ENCODE results near the gene PACSIN2. TPM values are rescaled to one million over a fixed set of nuclear protein-coding genes. Genes with fewer than 3 reads are reported as not detected.

Gene PACSIN2
- total and polyA plus RNA-seq, 2 of the 13 experiments (the other 11 are each of a cell fraction or from before 2014, with no cell fraction given), result 54.1 to 68.8 TPM

DNA sequence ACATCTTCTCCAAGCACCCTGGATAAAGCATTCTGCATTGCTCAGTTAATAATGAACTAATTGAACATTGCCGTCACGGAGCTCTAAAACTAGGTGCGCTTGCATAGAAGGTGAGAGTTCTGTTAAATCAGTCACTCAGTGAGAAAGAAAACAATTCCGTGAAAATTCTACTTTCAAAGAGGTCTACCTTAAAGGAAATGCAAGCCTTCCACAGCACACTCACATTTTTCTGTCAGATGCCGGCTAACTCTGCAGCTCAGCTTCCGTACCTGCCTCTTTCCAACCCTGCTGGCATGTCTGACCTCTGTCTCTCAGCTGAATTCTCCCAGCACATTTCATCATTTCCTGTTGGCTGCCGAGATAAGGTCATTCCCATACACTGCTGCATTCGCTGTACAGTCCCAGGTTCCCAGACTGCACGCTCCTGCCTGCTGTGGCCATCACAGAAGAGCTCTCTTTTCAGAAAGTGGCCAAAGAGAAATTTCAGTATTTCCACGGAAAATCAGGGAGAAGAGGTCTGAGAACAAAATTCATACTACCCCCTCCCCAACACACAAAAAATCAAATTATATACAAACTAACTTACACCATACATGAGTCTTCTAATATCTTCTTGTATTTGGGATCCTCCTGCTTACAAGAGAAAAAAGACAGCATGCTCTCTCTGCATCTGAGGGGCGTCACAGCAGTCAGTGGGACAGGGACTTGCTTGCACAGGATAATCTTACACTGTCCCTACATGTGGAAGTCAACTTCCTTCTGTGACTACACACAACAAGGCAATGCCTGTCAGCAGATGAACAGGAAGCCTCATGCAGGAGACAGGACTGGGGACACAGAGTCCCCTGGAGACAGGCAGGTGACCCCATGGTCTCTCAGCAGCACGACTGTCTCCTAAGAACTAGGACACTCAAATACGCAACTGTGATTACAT is 55.1 kb downstream of the PACSIN2 start (continued):
- TF ChIP-seq, protein P1, sequence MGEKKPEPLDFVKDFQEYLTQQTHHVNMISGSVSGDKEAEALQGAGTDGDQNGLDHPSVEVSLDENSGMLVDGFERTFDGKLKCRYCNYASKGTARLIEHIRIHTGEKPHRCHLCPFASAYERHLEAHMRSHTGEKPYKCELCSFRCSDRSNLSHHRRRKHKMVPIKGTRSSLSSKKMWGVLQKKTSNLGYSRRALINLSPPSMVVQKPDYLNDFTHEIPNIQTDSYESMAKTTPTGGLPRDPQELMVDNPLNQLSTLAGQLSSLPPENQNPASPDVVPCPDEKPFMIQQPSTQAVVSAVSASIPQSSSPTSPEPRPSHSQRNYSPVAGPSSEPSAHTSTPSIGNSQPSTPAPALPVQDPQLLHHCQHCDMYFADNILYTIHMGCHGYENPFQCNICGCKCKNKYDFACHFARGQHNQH (CRISPR knock-in tag; IDR thresholded peaks at IDR 0.05), result peak; percentile 91
- TF ChIP-seq TCF7L2 (IDR thresholded peaks at IDR 0.05; ENCODE audit: low read depth, low read length) (no peak), MAF1 (CRISPR knock-in tag; IDR thresholded peaks at IDR 0.05; ENCODE audit: borderline replicate concordance) (0 out of 2 replicates have a peak, but pooled peaks have one; percentile 44), ELF3 (CRISPR knock-in tag; IDR thresholded peaks at IDR 0.05) (peak; percentile 94), ZNF331 (CRISPR knock-in tag; IDR thresholded peaks at IDR 0.05) (peak; percentile 89), SPEN (CRISPR knock-in tag; IDR thresholded peaks at IDR 0.05; ENCODE audit: low read depth) (peak; percentile 86; the same call in 1 of the 2 replicates), ZBTB20 (CRISPR knock-in tag; IDR thresholded peaks at IDR 0.05; ENCODE audit: borderline replicate concordance, low read depth) (peak; percentile 81; the same call in 1 of the 2 replicates), YEATS2 (CRISPR knock-in tag; IDR thresholded peaks at IDR 0.05; ENCODE audit: borderline replicate concordance) (peak; percentile 32; the same call in 1 of the 2 replicates), RAD21 (CRISPR knock-in tag; IDR thresholded peaks at IDR 0.05) (peak; percentile 28; the same call in 1 of the 2 replicates), MIXL1 (CRISPR knock-in tag; IDR thresholded peaks at IDR 0.05) (peak; percentile 72; the same call in 1 of the 2 replicates), SETDB1 (CRISPR knock-in tag; IDR thresholded peaks at IDR 0.05; ENCODE audit: borderline replicate concordance) (no peak), MTA3 (CRISPR knock-in tag; IDR thresholded peaks at IDR 0.05) (no peak), POLR2A (IDR thresholded peaks at IDR 0.05; ENCODE audit: insufficient read depth in 1 of 2, low read depth in 2 of 2, low read length in 2 of 2) (peak; percentile 37 to 66; a peak in 3 of 4 replicates), ZKSCAN5 (CRISPR knock-in tag; IDR thresholded peaks at IDR 0.05) (0 out of 2 replicates have a peak, but pooled peaks have one; percentile 22), ZNF230 (CRISPR knock-in tag; IDR thresholded peaks at IDR 0.05) (0 out of 2 replicates have a peak, but pooled peaks have one; percentile 33), ZNF570 (CRISPR knock-in tag; IDR thresholded peaks at IDR 0.05; ENCODE audit: borderline replicate concordance) (no peak), HNRNPK (IDR thresholded peaks at IDR 0.05; ENCODE audit: low read depth, low read length, poor library complexity, severe bottlenecking) (no peak), RXRB (CRISPR knock-in tag; IDR thresholded peaks at IDR 0.05; ENCODE audit: borderline replicate concordance) (peak; percentile 93), TBX2 (CRISPR knock-in tag; IDR thresholded peaks at IDR 0.05; ENCODE audit: borderline replicate concordance) (peak; percentile 59; the same call in 1 of the 2 replicates), ZNF354B (CRISPR knock-in tag; IDR thresholded peaks at IDR 0.05) (no peak), JUND (CRISPR knock-in tag; IDR thresholded peaks at IDR 0.05) (no peak), ZNF614 (CRISPR knock-in tag; IDR thresholded peaks at IDR 0.05; ENCODE audit: borderline replicate concordance) (peak; percentile 66; the same call in 1 of the 2 replicates), EHMT2 (IDR thresholded peaks at IDR 0.05; ENCODE audit: borderline replicate concordance, low read depth, low read length) (no peak)
- TF ChIP-seq, protein P2, sequence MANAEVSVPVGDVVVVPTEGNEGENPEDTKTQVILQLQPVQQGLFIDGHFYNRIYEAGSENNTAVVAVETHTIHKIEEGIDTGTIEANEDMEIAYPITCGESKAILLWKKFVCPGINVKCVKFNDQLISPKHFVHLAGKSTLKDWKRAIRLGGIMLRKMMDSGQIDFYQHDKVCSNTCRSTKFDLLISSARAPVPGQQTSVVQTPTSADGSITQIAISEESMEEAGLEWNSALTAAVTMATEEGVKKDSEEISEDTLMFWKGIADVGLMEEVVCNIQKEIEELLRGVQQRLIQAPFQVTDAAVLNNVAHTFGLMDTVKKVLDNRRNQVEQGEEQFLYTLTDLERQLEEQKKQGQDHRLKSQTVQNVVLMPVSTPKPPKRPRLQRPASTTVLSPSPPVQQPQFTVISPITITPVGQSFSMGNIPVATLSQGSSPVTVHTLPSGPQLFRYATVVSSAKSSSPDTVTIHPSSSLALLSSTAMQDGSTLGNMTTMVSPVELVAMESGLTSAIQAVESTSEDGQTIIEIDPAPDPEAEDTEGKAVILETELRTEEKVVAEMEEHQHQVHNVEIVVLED (CRISPR knock-in tag; IDR thresholded peaks at IDR 0.05; ENCODE audit: borderline replicate concordance), result peak; percentile 24; the same call in 1 of the 2 replicates
- TF ChIP-seq, protein P3, sequence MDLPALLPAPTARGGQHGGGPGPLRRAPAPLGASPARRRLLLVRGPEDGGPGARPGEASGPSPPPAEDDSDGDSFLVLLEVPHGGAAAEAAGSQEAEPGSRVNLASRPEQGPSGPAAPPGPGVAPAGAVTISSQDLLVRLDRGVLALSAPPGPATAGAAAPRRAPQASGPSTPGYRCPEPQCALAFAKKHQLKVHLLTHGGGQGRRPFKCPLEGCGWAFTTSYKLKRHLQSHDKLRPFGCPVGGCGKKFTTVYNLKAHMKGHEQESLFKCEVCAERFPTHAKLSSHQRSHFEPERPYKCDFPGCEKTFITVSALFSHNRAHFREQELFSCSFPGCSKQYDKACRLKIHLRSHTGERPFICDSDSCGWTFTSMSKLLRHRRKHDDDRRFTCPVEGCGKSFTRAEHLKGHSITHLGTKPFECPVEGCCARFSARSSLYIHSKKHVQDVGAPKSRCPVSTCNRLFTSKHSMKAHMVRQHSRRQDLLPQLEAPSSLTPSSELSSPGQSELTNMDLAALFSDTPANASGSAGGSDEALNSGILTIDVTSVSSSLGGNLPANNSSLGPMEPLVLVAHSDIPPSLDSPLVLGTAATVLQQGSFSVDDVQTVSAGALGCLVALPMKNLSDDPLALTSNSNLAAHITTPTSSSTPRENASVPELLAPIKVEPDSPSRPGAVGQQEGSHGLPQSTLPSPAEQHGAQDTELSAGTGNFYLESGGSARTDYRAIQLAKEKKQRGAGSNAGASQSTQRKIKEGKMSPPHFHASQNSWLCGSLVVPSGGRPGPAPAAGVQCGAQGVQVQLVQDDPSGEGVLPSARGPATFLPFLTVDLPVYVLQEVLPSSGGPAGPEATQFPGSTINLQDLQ (CRISPR knock-in tag; IDR thresholded peaks at IDR 0.05), result no peak
